Neutrophil (primary cell): ENCODE data around the gene GSTM2.

ENCODE experiments used
- H3K27ac ChIP-seq: fragments of 200-600 bp; sonication (generic); 2 replicates; pipeline ENCODE4 v1.5.1; 2016; ENCODE audit warnings: mild to moderate bottlenecking, moderate library complexity
- H3K27me3 ChIP-seq: fragments of 200-600 bp; sonication (generic); 2 replicates; pipeline ENCODE4 v1.6.0; 2016; ENCODE audit warnings: mild to moderate bottlenecking
- H3K36me3 ChIP-seq: fragments of 200-600 bp; sonication (generic); 2 replicates; pipeline ENCODE4 v1.5.1; 2017
- H3K4me1 ChIP-seq, 2 experiments: fragments of 200-600 bp in 1 of 2; sonication (generic) in 1 of 2; 1 replicate in 1 of 2; 2 replicates in 1 of 2; pipeline versions ENCODE4 v1.5.1 to v1.6.1; 2013 to 2016; ENCODE audit warnings: low read depth in 1 of 2, low read length in 1 of 2, mild to moderate bottlenecking in 1 of 2, moderate library complexity in 1 of 2; ENCODE audit not compliant: control insufficient read depth in 1 of 2, insufficient read depth in 1 of 2
- H3K4me3 ChIP-seq, 2 experiments: fragments of 200-600 bp in 1 of 2; sonication (generic) in 1 of 2; 1 replicate in 1 of 2; 2 replicates in 1 of 2; pipeline ENCODE4 v1.5.1; 2013 to 2016; ENCODE audit warnings: low read depth in 1 of 2, low read length in 1 of 2, mild to moderate bottlenecking in 1 of 2, moderate library complexity in 1 of 2
- H3K9me3 ChIP-seq: fragments of 200-600 bp; sonication (generic); 2 replicates; pipeline ENCODE4 v1.5.1; 2016
- CTCF ChIP-seq: fragments of 200-600 bp; sonication (generic); IDR thresholded peaks from 2 replicates; pipeline ENCODE4 v1.5.1; 2016; ENCODE audit warnings: antibody characterized with exemption

GSTM2 gene

GRCh38 chr1:109650609-109651008 is 17.2 kb upstream of the GSTM2 start:
- no peak overlapping the region for H3K4me3 ChIP-seq
- H3K27me3 ChIP-seq = peaks cover 33% of the 10 kb centered on the region
- H3K4me1 ChIP-seq = peaks cover 0 to 2% of the 10 kb centered on the region in 2 experiments
- no peaks in the 10 kb centered on the region for H3K9me3 ChIP-seq
- H3K27ac ChIP-seq = no peak overlapping the region
- H3K36me3 ChIP-seq = no peaks in the 10 kb centered on the region
- TF ChIP-seq CTCF = no peak

DNA sequence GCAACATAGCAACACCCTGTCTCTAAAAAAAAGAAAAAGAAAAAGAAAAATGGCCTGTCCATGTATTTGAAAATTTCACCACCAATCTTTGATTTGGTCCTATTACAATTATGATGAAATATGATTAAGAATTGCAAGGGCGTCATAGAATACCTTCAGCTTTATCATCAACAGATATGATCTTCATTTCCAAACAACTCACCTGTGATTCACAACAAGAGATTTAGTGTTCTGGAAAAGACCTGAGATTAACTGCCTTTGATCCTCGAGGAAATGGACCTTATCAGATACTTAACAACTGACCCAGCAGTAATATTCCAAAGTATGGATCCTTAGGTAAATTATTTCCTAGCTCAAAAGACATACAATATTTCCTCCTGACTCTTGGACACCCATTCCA is 15.5 kb upstream of the GSTM2 start:
- no peak for TF ChIP-seq CTCF
- Histone ChIP-seq H3K36me3 (no peaks in the 10 kb centered on the region), H3K27ac (no peak overlapping the region), H3K27me3 (peaks cover 35% of the 10 kb centered on the region), H3K9me3 (no peaks in the 10 kb centered on the region), H3K4me3 (no peak overlapping the region), H3K4me1 (peaks cover 6 to 12% of the 10 kb centered on the region in 2 experiments)

DNA sequence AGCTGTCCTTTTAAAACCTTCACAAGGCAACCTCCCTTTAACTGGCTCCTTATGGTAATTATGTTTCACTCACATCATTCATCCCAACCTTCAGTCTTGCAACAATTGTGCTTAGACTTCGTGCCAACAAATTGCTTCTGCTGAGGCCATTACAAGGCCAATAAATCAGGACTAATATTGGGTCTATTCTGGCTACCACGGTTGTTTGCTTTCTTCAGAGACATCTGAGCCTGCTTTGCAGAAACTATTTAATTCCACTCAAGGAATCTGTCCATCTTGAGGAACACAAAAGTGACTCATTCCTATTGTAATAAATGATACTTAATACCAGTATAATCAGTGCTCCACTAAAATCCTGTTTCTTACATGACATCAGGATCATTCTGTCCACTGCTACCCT is 14.6 kb upstream of the GSTM2 start:
- peaks cover 35% of the 10 kb centered on the region for H3K27me3 ChIP-seq
- H3K9me3 ChIP-seq = no peaks in the 10 kb centered on the region
- H3K4me3 ChIP-seq = no peak overlapping the region
- peaks cover 6 to 12% of the 10 kb centered on the region in 2 experiments for H3K4me1 ChIP-seq
- no peaks in the 10 kb centered on the region for H3K36me3 ChIP-seq
- TF ChIP-seq CTCF = no peak
- H3K27ac ChIP-seq = no peak overlapping the region

- Histone ChIP-seq H3K4me1 (peaks cover 6 to 12% of the 10 kb centered on the region in 2 experiments), H3K27ac (no peak overlapping the region), H3K4me3 (no peak overlapping the region), H3K36me3 (no peaks in the 10 kb centered on the region), H3K27me3 (peaks cover 35% of the 10 kb centered on the region), H3K9me3 (no peaks in the 10 kb centered on the region)
- no peak for TF ChIP-seq CTCF
Measured at GRCh38 chr1:109654519-109654918, 13.3 kb upstream of the GSTM2 start.

DNA sequence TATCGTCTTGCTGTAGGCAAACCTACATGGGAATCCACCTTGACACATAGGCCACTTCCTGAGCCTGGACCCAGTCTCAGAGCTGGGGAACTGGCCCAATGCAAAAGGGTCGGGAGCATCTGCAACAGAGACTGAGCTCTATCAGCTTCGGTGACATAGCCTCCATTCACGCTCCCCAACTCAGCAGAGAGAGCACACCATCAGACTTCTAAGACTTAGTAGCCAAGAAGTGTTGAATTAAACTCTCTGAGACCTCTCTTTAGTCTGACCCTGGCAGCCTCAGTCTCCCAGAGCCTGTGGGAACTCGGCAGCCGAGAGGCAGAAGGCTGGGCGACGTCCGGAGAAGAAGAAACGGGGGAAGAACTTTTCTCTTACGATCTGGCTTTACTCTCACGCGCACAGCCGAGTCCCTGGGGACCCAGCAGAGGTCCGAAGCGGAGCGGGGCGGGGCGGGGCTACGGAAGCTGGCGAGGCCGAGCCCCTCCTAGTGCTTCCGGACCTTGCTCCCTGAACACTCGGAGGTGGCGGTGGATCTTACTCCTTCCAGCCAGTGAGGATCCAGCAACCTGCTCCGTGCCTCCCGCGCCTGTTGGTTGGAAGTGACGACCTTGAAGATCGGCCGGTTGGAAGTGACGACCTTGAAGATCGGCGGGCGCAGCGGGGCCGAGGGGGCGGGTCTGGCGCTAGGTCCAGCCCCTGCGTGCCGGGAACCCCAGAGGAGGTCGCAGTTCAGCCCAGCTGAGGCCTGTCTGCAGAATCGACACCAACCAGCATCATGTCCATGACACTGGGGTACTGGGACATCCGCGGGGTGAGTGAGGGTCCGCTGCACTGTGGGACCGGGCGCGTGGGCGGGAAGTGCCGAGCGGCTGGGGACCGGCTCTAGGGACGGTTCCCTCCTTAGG is 12.0 kb upstream of the GSTM2 start, which contains the start of gene GSTM4:
Gene GSTM4, plus strand, starts transcription at position 485 of the 905 bp plus-strand sequence. Its CDS starts 291 bp downstream, at position 776.
- no peak for TF ChIP-seq CTCF
- Histone ChIP-seq H3K27me3 (peaks cover 29% of the 10 kb centered on the region), H3K4me1 (peaks cover 6 to 12% of the 10 kb centered on the region in 2 experiments), H3K36me3 (no peaks in the 10 kb centered on the region), H3K27ac (no peak within 1 kb of the TSS), H3K9me3 (no peaks in the 10 kb centered on the region), H3K4me3 (peak within 1 kb of the TSS; percentile 80 to 85)
